Measurements from ENCODE around the gene TPRX2.
"Not testable (repeated sequence)": the region's sequence is repeated elsewhere in the genome, so short reads cannot be mapped to it uniquely, and the experiment has no call there.

Gene TPRX2

GRCh38 chr19:47860602-47861297, 1.7 kb downstream of the TPRX2 start:
- DNase-seq (ENCODE audit: low read depth in 2 of 3, low spot score in 1 of 3), result no peak

- no peak for DNase-seq (ENCODE audit: low read depth in 2 of 3, low spot score in 1 of 3)
These were observed 2.6 kb downstream of the TPRX2 start for GRCh38 chr19:47861630-47862029.

DNA sequence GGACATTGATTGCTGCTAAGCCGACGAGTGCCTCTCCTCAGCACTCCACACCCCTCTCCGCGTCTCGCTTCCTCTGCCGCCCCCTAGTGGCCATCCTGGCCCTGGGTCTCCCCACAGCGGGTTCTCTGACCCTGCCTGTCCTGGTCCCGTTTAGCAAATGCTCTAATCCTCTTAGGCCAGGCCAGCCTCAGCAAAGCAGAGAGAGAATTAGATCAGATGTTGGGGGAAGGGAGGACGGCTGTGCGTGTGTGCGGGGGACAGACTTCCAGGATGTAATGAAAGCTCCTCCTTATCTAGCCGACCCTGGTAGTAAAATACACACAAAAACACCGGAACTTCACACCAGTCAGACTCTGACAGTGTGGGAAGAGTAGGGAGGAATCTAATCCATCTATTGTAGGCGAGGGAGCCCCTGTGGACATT, 4.5 kb downstream of the TPRX2 start:
- DNase-seq (ENCODE audit: low read depth in 2 of 3, low spot score in 1 of 3), result peak; percentile 75 to 94 (median 85)

- DNase-seq (ENCODE audit: low read depth in 2 of 3, low spot score in 1 of 3), result no peak
These were observed 6.1 kb downstream of the TPRX2 start for GRCh38 chr19:47865166-47865565.

DNA sequence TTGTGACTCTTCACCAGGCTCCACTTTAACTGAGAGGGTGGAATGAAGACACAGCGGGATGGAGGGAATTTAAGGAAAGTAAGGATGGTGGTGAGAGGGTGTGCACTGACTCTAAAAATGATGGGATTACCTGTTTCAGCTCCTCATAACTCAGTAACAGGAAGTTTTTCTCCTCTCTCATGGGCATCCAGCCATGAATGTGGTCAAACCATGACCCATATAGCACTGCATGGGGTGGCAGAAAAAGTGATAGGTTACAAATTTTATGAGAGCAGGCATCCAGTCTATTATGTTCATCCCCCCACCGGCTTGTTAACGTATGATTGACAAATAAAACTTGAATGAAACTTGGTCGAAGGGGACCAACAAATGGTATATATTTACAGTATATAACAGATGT, 19.9 kb downstream of the TPRX2 start:
- no peak for DNase-seq (ENCODE audit: low read depth in 2 of 3, low spot score in 1 of 3)

DNA sequence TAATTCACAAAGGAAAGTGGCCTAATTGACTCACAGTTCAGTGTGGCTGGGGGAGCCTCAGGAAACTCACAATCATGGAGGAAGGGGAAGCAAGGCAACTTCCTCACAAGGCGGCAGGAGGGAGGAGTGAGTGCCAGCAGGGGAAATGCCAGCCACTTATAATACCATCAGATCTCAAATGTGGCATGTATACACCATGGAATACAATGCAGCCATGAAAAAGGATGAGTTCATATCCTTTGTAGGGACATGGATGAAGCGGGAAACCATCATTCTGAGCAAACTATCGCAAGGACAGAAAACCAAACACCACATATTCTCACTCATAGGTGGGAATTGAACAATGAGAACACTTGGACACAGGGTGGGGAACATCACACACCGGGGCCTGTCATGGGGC, 20.4 kb downstream of the TPRX2 start:
- DNase-seq (ENCODE audit: low read depth in 2 of 3, low spot score in 1 of 3), result not testable (repeated sequence)

DNA sequence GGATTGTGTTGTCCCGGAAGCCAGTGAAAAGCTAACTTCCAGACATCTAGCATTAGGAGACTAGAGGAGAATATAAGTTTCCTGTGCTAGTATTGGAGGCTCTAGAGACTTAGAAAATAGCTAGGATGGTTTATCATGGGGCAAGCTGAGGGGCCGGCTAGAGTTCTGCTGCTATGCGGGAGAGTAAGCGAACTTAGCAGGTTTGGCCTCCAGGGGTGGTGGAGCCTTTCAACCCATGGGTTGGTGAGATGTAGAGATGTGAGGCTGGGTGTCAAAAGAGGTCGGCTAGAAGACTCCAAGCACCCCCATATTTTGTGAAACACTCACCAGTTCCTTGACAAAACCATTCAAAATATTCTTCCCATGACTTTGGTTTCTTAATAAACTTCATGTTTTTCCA, 22.7 kb downstream of the TPRX2 start:
- DNase-seq (ENCODE audit: low read depth in 2 of 3, low spot score in 1 of 3), result no peak

GRCh38 chr19:47882890-47883289, 23.9 kb downstream of the TPRX2 start:
- no peak for DNase-seq (ENCODE audit: low read depth in 2 of 3, low spot score in 1 of 3)

DNA sequence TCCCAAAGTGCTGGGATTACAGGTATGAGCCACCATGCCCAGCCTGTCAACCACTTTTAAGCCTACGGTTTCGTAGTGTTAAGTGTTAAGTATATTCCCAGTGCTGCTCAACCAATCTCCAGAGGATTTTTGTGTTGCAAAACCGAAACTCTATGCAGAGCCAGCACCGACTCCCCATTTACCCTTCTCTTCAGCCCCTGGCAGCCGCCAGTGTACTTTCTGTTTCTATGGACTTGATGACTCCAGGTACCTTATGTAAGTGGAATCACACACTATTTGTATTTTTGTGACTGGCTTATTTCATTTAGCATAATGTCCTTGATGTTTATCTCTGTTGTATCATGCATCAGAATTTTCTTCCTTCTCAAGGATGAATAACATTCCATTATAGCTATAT, 26.0 kb downstream of the TPRX2 start:
- DNase-seq (ENCODE audit: low read depth in 2 of 3, low spot score in 1 of 3), result no peak

- DNase-seq (ENCODE audit: low read depth in 2 of 3, low spot score in 1 of 3), result no peak
These were observed 27.1 kb downstream of the TPRX2 start, which contains the start of gene SULT2A1 for GRCh38 chr19:47886010-47886559. Gene SULT2A1, minus strand, starts transcription at chr19:47886315. Its CDS starts 58 bp downstream, at chr19:47886257.

DNA sequence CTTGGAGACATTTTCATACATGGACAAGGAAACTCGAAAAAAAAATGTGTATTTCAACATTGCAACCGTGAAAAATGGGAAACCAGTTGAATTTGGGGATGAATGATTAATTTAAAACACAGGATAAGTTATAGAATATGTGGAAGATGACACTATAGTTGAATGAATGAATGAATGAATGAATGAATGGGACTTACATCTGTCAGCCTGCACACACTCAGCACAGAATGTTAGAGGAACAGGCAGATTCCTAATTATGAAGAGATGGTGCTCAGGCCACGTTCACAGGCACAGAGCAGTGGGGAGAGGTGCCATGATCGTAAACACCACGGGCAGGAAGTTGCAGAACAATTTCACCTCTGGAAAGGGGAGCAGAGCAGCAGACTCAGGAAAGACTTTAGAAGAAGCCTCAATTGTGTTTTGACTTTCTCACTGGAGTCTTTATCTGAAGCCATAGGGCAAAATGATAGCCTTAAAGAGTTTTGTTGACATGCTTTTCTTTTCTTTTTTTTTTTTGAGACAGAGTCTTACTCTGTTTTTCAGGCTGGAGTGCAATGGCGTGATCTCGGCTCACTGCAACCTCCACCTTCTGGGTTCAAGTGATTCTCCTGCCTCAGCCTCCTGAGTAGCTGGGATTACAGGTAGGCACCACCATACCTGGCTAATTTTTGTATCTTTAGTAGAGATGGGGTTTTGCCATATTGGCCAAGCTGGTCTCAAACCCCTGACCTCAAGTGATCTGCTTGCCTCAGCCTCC, 32.0 kb downstream of the TPRX2 start:
- no peak for DNase-seq (ENCODE audit: low read depth in 2 of 3, low spot score in 1 of 3)

DNA sequence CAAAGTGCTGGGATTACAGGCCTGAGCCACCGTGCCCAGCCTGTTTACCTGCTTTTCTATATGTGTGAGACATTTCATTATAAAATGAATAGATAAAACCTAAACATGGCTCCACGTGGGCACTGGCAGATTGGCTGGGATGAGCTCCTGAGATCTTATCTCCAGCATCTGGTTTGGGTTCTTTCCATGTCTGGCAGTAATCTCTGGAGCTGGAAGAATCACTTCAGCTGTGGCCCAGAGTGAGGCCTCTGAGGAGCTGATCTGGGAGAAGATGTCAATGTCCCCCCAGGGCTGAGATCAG, 32.5 kb downstream of the TPRX2 start:
- DNase-seq (ENCODE audit: low read depth in 2 of 3, low spot score in 1 of 3), result no peak

DNA sequence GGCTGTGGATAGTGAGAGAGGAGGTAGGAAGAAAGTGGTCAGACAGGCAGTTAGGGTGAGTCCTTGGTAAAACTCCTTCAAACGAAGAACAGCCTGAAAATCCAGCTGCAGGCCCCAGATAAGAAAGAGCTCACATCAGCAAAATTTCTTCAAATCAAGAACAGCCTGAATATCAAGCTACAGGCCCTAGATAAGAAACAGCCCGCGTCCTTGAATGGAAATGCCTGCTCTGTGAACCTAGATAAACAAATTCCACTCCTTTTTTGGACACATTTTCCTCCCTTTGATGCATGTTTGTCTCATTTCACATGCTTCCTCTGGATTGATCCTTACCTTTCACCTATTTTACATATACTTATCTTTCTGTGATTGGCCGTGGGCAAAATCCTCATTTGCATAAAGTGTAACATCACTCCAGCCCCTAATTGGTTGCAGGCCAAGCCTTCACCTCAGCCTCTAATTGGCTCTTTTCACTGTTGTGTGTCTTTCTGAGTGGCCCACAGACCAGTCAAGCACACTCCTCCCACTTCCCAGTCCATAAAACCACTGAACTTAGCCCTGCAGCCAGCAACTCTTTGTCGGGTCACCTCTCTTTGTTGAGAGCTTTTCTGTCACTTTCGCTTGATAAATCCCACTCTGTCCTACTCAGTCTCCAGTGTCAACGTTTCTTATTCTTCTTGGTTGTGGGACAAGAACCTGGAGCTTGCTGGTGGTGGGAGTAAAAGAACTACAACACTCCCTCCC, 33.1 kb downstream of the TPRX2 start:
- DNase-seq (ENCODE audit: low read depth in 2 of 3, low spot score in 1 of 3), result no peak

DNA sequence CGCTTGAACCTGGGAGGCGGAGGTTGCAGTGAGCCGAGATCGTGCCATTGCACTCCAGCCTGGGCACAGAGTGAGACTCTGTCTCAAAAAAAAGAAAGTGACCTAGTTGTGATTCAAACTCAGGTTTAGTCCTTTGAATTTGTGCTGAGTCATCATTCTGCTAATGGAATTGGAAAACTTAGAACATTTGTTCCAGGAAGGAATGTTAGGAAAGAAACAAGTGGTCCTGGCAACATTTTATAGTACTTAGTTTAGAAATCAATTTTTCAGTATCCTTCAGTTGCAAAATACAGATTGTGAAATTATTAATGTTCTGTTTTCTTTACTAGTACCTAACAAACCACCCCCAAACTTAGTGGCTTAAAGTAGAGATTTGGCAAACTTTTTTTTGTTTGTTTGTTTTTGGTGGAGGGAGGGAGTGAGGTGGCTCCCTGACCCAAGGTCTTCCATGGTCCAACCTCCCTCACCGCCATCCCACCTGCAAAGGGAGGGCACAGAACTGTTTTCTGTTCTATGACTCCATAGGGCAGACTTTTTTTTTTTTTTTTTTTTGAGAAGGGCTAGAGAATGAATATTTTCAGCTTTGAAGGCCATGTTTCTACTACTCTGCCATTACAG, 36.2 kb downstream of the TPRX2 start:
- DNase-seq (ENCODE audit: low read depth in 2 of 3, low spot score in 1 of 3), result no peak

DNA sequence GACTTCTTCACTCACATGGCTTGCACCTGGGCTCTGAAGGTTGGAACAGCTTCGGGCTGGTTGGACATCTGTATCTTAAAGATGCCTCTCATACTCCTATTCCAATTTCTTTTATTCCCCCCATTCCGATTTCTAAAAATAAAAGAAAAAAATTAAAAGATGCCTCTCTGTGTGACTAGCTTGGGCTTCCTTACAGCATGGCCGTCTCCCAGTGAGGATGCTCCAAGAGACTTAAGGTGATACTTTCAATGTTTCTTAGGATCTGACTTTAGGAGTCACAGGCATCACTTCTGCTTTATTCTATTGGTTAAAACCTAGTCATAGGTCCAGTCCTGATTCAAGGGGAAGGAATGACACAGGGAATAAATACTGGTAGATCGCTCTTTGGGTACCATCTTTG, 37.0 kb downstream of the TPRX2 start:
- no peak for DNase-seq (ENCODE audit: low read depth in 2 of 3, low spot score in 1 of 3)

GRCh38 chr19:47896773-47897172, 37.7 kb downstream of the TPRX2 start:
- no peak for DNase-seq (ENCODE audit: low read depth in 2 of 3, low spot score in 1 of 3)

GRCh38 chr19:47897861-47898260, 38.8 kb downstream of the TPRX2 start:
- DNase-seq (ENCODE audit: low read depth in 2 of 3, low spot score in 1 of 3), result no peak

DNA sequence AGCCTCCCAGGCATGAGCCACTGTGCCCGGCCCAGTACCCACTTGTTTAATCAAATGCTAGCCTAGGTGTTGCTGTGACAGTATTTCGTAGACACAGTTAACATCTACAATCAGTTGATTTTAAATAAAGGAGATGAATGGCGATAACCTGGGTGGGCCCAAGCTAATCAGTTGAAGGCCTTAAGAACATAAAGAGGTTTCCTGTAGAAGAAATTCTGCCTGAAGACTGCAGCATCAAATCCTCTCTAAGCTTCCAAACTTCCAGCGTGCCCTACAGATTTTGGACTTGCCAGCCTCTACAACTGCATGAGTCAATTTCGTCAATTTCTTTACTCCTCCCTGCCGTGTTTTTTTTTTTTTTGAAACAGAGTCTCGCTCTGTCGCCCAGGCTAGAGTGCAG, 40.3 kb downstream of the TPRX2 start:
- no peak for DNase-seq (ENCODE audit: low read depth in 2 of 3, low spot score in 1 of 3)

- no peak for DNase-seq (ENCODE audit: low read depth in 2 of 3, low spot score in 1 of 3)
These were observed 42.3 kb downstream of the TPRX2 start for GRCh38 chr19:47901370-47901769.

GRCh38 chr19:47909350-47909749, 50.3 kb downstream of the TPRX2 start:
- DNase-seq (ENCODE audit: low read depth in 2 of 3, low spot score in 1 of 3), result peak; percentile 44 to 75 (median 55)

DNA sequence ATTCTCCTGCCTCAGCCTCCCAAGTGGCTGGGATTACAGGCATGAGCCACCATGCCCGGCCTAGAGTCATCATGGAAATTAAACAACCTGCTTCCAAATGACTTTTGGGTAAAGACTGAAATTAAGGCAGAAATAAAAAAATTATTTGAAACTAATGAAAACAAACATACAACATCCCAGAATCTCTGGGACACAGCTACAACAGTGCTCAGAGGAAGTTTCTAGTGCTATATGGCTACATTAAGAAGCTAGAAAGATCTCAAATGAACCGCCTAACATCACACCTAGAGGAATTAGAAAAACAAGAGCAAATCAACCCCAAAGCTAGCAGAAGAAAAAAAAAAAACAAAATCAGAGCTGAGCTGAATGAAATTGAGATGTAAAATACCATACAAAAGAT, 51.2 kb downstream of the TPRX2 start:
- not testable (repeated sequence) for DNase-seq (ENCODE audit: low read depth in 2 of 3, low spot score in 1 of 3)

Measured in stimulated activated CD4-positive, alpha-beta T cell treated with anti-CD3 and anti-CD28 coated beads, Interleukin-12 subunit alpha, Interleukin-12 subunit beta, amount 100 ng/mL, for 48 hours (primary cell).